ENCODE data around the gene MEF2B. TPM values are rescaled to one million over a fixed set of nuclear protein-coding genes. Genes with fewer than 3 reads are reported as not detected.

MEF2B gene
- total RNA-seq, 6 experiments from 2014 or later = 0.24 to 2.1 (median 0.97) TPM; not detected in 2

- no peak overlapping the region for H3K4me3 ChIP-seq
- TF ChIP-seq POLR2A (IDR thresholded peaks at IDR 0.05) (no peak), CTCF (IDR thresholded peaks at IDR 0.05) (no peak)
- WGBS (ENCODE audit: insufficient coverage, low coverage, low lambda C conversion rate, missing lambda C conversion rate) = 71% methylated on average over 2 of the region's 9 CpGs
These were observed 619 bp downstream of the MEF2B start for GRCh38 chr19:19169236-19170052.

GRCh38 chr19:19167612-19168011 lies 2.5 kb downstream of the MEF2B start:
- no peak for DNase-seq
- Histone ChIP-seq H3K27me3 (no peaks in the 10 kb centered on the region), H3K4me3 (no peak overlapping the region), H3K36me3 (no peaks in the 10 kb centered on the region), H3K9me3 (no peaks in the 10 kb centered on the region), H3K27ac (no peak overlapping the region), H3K4me1 (peaks cover 0 to 15% (median 0%) of the 10 kb centered on the region in 4 donors)
- ATAC-seq = no peak
- TF ChIP-seq CTCF (IDR thresholded peaks at IDR 0.05) (no peak), POLR2A (IDR thresholded peaks at IDR 0.05) (no peak)
- WGBS (ENCODE audit: insufficient coverage, low coverage, low lambda C conversion rate, missing lambda C conversion rate) = 68% methylated on average over 3 of the region's 3 CpGs
- intact Hi-C loops (cut with DNase I) = no loop called here

More at GRCh38 chr19:19169236-19170052, 619 bp downstream of the MEF2B start:
- Histone ChIP-seq H3K9me3 (no peaks in the 10 kb centered on the region), H3K36me3 (no peaks in the 10 kb centered on the region), H3K27ac (no peak overlapping the region), H3K27me3 (no peaks in the 10 kb centered on the region), H3K4me1 (peaks cover 0 to 16% (median 0%) of the 10 kb centered on the region in 4 donors)
- intact Hi-C loops (cut with DNase I) = no loop called here
- no peak for ATAC-seq
- no peak for DNase-seq

GRCh38 chr19:19165396-19165795 lies 4.7 kb downstream of the MEF2B start:
- ATAC-seq (no peak), DNase-seq (no peak)
- TF ChIP-seq CTCF (IDR thresholded peaks at IDR 0.05) (no peak), POLR2A (IDR thresholded peaks at IDR 0.05) (no peak)
- intact Hi-C loops (cut with DNase I) = no loop called here
- Histone ChIP-seq H3K27ac (no peak overlapping the region), H3K4me3 (no peak overlapping the region), H3K9me3 (no peaks in the 10 kb centered on the region), H3K27me3 (no peaks in the 10 kb centered on the region), H3K4me1 (peaks cover 0 to 5% (median 0%) of the 10 kb centered on the region in 4 donors), H3K36me3 (no peaks in the 10 kb centered on the region)
- WGBS (ENCODE audit: insufficient coverage, low coverage, low lambda C conversion rate, missing lambda C conversion rate) = no CpG with 5 or more reads among the region's 1 CpG

- Histone ChIP-seq H3K27me3 (no peaks in the 10 kb centered on the region), H3K36me3 (no peaks in the 10 kb centered on the region), H3K9me3 (no peaks in the 10 kb centered on the region), H3K4me1 (no peaks in the 10 kb centered on the region), H3K27ac (no peak overlapping the region), H3K4me3 (no peak overlapping the region)
- ATAC-seq (peak in 2 of 4 donors; percentile 7 to 14), DNase-seq (no peak)
- no CpG with 5 or more reads among the region's 7 CpGs for WGBS (ENCODE audit: insufficient coverage, low coverage, low lambda C conversion rate, missing lambda C conversion rate)
- TF ChIP-seq CTCF (IDR thresholded peaks at IDR 0.05) (no peak), POLR2A (IDR thresholded peaks at IDR 0.05) (no peak)
- intact Hi-C loops (cut with DNase I) = no loop called here
These were observed 7.6 kb downstream of the MEF2B start for GRCh38 chr19:19162495-19162894.

Data from right lobe of liver (tissue), 6 donors.